Ureter (tissue), 1 donor: ENCODE data around the gene NKAIN2. TPM values are rescaled to one million over a fixed set of nuclear protein-coding genes. Genes with fewer than 3 reads are reported as not detected.
"Not testable (repeated sequence)": the region's sequence is repeated elsewhere in the genome, so short reads cannot be mapped to it uniquely, and the experiment has no call there.

ENCODE experiments used
- DNase-seq: peaks from one replicate; pipeline ENCODE4 v3.0.0-alpha.2; 2020; ENCODE audit warnings: low spot score
- total RNA-seq: library from RNA; stranded (reverse); gene quantifications from one replicate; pipeline ENCODE4 v1.2.4, GENCODE V29; 2023
- donor health status: DM: yes; HTN: yes; CAD: no.

Gene NKAIN2
- total RNA-seq, 1 donor from 2014 or later: 0.73 TPM

DNA sequence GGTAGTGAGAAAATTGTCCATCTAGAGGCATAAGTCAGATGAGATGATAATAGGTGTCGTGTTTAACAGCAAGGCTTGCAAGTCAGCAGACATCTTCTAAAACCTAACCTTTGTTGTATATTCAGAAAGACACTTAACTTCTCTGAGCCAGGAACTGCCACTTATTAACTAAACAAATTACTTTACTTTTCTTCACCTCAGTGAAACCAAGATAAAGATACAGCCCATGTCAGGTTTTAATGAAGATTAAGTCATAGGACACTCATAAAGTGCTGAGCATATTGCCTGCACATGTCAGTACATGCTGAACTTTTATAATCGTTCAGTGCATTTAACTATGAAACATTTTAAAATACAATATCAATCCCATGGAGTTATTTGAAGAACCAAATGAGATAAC is 286.8 kb downstream of the NKAIN2 start:
- no peak for DNase-seq

DNA sequence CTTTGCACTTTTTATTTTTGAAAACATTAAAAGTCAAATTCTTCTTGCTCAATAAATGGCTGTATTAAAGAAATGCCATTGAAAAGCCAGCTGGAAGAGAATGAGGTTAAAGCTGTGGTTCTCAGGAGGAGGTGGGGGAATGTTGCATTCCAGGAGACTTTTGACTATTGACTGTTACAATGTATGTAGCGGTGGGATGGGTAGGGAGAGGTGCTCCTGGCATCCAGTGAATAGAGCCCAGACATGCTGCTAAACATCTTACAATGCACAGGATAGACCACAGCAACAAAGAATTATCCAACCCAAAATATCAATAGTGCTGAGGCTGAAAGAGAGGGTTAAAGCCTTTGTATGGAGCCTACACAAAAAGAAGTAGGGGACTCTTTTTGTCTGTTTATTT is 295.9 kb downstream of the NKAIN2 start:
- DNase-seq: no peak

DNA sequence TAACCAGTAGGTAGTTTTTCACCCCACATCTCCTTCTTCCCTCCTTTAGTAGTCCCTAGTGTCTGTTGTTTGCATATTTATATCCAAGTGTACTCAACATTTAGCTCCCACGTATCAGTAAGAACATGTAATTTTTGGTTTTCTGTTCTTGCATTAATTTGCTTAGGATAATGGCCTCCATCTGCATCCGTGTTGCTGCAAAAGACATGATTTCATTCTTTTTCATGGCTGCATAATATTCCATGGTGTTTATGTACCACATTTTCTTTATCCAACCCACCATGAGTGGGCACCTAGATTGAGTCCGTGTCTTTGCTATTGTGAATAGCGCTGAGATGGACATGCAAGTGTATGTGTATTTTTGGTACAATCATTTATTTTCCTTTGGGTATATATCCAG is 306.8 kb downstream of the NKAIN2 start:
- no peak for DNase-seq

DNA sequence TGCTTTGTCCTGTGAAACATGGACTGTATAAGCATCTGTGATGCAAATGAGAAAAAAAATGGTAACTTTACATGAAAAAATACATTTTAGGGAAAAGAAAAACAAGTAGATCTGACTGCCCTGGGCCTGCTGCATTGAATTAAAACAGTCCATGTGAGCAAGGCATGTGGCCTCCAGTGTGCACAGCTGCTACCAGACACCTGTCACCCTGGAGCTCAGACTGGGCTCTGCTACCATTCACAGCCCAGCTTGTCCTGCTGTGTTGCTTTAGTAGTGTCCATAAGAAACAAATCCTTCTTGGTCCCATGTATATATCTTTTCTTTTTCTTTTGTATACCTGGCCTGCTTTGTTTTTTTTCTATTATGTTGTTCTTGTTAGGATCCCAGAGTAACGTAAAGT is 315.9 kb downstream of the NKAIN2 start:
- no peak for DNase-seq

DNA sequence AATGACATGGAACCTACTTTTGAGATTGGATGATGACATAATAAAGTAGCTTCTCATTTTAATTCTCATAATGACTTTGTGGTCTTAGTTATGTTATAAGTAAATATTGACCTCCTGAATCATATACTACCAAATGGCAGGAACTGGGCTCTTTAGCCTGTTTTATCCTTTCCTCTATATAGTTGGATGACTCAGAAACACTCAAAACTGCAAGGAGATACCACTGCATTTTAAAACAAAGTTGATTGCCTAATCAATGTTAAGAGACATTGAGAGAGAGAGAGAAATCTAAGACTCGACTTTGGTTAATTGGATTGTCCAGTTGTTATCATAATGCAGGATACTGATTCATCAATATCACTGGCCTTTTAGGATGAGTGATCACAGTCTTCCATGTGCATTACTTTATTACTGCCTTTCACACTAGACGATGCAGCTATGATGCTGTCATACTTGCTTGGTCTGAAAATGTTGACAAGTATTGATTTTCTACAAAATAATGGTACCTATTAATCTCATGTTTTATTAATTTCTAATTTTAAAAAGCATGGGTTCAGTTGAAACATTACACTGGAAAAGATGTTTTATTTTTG is 320.0 kb downstream of the NKAIN2 start:
- DNase-seq: no peak

DNA sequence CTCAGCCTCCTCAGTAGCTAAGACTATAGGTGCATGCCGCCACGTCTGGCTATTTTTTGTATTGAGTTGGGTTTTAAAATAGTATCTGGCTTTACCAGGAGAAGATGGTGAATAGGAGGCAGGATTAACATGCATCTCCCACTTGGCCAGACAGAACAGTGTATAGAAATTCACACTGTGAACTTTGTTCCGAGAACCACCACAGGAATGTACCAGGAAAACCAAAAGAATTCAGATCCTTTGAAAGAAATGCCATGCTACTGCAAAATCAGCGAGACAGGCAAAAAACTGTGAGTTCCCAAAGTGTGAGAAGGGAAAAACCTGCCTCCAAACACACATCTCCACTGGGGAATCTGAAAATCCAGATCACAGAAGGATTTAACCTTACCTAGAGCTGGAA is 327.6 kb downstream of the NKAIN2 start:
- no peak for DNase-seq

DNA sequence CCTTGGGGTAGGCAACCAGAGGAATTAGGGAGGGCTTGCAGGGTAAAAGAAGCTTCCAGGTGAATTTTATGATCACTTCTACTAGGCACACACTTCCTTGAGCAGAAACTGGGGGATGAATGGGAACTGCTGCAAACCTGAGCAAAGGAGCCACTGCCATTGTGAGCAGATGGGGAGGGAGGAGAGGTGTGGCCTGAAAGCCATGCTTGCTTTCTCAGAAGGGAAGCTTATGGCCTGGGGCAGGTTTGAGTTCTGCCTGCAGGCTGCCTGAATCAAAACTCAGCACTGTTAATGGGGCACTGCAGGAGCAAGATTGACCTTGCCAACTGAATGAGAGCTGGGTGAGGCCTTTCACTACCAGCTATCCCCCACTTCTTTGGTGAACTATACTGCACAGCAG is 328.1 kb downstream of the NKAIN2 start:
- DNase-seq: no peak

DNA sequence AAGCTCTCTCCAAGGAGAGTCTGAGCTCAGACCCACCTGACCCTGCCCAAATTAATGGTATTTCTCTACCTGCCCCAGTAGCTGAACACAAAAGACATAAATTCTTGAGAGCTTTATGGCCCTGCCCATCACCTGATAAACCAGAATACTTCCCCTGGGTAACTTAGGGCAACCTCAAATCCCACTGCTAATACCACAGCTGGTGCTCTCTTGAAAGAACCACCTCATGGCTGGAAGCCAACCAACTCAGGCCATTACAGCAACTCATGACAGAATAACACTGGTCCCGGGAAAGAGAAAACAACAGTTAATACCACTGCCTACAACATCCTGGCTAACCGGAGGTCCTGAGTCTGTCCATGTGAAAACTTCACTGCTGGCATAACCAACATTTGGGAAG is 328.6 kb downstream of the NKAIN2 start:
- DNase-seq: no peak

DNA sequence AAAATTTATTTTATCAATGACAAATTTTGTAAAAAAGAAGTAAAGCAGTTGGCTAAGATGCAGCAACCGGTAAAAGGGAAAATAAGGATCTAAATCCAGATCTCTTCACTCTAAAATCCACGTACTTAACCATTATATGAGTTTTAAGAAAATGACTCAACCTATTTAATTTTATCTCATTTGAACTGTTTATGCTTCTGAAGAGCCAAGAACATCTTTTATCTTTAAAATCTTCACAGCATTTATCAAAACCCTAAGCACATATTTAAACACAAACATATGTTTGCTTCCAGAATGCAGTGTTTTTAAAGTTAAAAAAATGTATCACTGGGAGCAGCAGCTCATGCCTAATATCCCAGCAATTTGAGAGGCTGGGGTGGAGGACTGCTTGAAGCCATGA is 339.2 kb downstream of the NKAIN2 start:
- no peak for DNase-seq

DNA sequence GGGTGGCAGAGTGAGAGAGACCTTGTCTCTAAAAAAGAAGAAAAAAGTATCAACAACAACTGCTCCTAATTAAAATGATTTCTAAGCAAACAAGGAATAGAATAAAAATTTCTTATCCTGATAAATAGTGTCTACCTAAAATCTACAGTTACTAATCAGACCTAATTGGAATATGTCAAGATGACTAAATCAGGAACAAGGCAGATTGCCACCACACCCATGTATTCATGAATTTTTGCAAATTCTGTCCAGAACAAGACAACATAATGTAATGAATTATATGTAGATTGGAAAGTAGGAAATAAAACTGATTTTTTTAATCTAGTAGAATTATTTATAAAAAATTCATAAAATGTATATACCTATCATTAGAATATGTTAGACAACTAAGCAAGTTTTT is 339.8 kb downstream of the NKAIN2 start:
- no peak for DNase-seq

DNA sequence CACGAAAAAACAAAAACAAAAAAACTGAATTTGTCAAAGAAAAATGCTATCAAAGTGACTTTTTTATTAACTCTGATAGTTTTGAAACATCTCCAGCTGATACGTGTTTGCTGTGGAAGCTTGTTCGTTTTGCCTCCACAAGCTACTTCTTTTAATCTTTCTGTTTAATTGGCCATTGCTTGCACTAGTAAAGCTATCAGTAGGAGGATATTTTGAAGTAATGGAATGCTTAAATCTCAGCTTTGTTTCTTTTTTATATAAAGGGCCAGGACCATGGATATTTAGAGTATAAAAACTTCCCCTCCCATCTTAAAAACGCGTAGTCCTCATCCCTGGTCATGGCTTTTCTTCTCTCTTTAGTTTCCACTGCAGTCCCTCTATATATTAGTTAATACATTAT is 344.0 kb downstream of the NKAIN2 start:
- DNase-seq: no peak

DNA sequence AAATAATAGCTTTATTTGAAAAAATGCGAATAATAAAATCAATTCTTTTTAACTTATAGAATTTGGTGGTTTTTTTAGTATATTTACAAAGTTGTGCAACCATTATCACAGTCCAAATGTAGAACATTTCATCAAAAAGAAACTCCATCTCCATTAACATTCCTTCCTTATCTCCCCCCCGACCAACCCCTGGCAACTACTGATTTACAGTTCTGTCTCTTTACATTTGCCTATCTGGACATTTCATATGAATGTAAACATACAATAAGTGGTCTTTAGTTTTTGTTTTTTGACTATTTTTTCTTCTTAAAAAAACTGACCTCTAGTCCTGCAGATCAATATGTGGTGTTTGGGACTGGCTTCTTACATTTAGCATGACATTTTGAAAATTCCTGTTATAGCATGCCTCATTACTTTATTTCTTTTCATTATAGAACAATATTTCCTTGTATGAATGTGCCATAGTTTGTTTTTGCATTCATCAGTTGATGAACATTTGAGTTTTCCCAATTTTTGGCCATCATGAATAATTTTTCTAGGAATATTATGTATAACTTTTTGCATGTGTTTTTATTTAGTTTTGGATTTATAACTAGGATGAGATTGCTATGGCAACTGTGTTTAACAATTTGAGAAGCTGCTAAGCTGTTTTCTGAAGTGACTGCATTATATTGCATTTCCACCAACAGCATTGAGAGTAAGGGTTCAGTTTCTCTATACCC is 344.7 kb downstream of the NKAIN2 start:
- no peak for DNase-seq

DNA sequence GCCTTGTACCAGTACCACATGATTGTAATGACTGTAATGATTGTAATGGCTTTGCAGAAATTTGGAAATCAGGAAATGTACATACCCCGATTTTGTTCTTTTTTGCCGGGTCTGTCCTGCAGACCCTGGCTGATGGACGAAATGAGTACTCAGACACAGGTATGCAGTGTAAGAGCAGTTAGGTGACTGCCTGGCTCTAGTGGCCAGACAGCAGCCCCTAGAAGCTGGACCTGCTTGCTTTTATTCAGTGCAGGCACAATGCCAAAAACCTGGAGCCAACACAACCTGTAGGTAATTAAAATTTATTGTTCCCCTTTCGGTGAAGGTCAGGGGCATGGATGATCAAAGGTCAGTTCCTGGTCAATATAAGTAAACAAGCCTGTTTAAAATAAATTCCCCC is 346.0 kb downstream of the NKAIN2 start:
- DNase-seq: no peak

DNA sequence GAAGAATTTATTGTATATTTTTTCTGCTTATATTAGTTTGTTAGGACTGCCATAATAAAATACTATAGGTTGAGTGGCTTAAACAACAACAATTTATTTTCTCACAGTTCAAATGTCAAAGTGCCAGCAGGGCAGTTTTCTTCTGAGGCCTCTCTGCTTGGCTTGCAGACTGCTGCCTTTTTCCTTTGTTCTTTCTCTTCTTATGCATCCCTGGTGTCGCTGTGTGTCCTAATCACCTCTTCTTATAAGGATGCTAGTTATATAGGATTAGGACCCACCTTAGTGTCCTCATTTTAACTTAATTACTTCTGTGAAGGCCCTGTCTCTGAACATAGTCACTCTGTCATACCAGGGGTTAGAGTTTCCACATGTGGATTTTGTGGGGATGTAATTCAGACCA is 354.4 kb downstream of the NKAIN2 start:
- no peak for DNase-seq

DNA sequence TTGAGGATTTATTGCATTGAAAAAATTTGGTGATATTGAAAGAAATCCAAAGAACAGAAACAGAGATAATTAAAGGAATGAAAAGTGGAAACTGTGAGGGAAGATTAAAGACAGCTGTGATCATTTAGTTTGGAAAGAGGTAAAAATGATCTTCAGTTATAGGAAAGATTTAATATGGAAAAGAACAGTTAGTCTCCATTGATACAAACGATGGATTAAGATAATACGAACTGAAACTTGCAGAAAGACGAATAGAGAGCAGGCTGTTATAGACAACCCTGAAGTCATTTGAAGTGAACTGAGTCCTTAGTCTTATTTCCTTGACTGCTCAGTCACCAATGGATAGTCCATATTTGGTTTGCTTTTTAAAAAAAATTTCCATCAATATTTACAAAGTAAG is 360.0 kb downstream of the NKAIN2 start:
- no peak for DNase-seq

DNA sequence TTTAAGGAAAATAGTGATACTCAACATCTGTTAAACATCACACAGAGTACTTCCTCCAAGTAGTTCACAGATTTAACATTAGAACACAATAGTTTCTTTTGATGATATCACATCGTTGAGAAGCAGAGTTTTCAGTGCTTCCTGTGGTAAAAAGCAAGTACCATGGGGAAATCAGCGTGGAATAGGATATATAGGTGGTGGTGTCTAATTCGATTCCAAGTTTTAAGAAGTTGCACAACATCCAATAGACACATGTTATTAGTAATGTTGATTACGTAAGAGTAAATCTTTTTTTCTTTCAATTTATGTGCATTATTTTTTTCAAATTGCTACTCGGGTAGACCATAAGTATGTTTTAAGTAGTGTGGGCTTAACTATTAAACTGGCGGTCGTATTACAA is 360.7 kb downstream of the NKAIN2 start:
- DNase-seq: no peak

DNA sequence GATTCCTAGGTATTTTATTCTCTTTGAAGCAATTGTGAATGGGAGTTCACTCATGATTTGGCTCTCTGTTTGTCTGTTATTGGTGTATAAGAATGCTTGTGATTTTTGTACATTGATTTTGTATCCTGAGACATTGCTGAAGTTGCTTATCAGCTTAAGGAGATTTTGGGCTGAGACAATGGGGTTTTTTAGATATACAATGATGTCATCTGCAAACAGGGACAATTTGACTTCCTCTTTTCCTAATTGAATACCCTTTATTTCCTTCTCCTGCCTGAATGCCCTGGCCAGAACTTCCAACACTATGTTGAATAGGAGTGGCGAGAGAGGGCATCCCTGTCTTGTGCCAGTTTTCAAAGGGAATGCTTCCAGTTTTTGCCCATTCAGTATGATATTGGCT is 363.6 kb downstream of the NKAIN2 start:
- DNase-seq: not testable (repeated sequence)

DNA sequence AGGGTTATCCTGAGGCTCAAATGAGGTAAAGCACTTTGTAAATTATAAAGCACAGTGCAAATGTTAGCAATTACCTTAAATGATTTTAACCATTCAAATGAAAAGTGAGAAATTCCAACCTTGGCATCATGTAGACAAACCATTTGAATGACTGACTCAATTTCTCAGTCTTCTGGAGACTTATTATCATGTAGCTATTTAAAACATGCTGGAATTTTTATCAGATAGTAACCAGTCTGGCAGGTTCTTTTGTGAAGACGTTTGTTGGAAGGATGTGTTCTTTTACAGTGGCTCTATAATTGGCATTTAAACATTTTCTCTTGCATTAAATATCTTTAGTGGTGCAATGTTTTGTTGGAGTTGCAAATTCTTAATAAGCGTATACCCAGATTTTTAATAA is 386.6 kb downstream of the NKAIN2 start:
- no peak for DNase-seq

DNA sequence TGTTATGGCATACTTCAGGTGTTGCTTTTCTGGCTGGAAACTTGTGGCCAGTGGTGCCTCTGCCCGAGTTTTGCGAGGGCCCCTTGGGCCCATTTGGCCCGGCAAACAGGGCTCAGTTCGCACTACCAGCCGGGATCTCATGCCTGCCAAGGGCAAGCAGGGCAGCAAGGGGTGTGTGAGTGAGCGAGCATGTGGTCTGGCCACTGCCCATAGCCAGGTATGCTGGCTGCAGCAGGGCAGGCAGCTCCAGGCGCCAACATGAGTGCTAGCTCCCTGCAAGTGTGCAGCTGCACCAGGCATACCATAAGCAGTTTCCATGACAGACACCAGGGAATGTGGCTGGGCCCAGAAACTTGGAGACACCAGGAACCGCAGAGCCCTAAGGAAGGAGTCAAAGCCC is 389.5 kb downstream of the NKAIN2 start:
- no peak for DNase-seq

DNA sequence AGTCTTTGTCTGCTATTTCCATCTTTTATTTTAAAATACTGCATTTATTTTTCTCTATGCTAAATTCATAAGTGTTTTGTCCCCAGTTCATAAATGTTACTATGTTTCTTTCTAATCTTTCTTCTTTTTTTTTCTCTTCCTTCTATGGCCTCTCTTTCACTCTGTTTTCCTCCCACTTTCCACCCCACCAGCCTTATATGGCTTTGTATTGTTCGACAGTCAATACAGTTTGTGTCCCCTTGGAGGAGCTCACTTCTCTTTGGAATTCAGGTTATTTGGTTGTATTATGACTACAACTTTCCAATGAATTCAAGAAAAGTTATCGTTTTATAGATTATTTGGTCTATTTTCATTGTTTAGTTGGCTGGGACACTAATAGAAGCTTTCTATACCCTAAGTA is 393.5 kb downstream of the NKAIN2 start:
- no peak for DNase-seq

DNA sequence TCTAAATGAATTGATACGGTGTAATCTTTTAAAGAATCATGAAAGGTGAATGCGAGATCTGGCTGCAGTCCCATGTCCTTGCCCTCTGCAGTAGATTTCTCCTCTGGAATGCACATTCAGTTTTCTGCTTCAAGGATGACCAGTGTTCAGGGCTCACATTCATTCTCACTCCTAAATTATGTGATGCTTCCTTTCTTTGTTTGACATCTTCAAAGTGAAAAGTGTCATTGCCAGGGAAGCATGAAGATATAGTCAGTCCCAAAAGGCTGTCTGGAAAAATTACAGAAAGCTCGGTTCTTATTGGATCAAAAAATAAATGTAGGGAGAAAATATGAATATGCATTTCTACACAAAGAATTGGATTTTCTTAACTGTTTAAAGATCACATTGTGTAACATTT is 395.6 kb downstream of the NKAIN2 start:
- DNase-seq: no peak

DNA sequence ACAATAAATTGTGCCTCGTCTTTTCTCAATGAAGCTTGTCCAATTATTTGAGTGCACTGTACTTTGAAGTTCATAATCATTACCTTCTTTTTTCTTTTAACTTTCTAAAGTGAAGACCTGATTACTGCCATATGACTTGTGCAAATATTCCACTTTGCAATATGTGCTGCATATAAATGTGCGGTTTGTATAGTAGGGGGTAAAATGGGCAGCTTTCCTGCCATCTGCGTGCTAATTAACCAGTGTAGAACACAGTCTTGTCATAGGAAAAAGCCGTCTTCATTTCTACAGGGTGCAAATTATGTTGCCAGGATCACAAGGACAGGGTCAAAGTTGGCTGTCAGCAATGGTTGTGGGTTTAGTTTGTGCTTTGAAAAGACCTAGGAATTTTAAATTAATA is 397.0 kb downstream of the NKAIN2 start:
- no peak for DNase-seq

DNA sequence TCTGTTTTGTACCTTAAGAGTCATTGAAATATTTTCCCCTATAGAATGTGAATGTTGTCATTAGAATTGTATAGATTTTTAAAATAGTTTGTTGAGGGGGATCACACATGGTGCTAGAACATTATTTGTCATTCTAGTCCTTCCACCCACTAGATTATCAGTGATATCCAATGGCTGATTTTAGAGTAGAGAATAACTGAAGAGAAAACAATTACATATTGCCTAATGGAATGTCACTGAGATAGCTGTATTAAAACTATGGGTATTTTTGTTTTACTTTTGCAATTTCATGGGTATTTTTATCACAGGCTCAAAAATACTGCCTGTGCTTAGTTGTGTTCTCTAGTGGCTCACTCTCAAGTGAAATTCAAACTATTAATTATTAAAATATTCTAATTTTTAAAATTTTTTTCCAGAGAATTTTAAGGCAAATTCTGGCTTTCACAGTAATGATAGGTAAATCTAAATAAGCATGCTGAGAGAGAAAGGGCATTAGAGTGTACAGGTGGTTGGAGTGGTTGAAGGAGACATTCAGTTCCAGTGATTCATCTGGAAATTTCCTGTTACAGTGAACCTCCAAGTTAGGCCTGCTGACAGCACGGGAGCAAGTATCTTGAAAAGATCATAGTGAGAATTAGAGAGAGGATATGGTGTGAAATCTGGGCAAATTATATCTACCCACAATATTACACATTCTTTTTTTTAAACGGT is 399.6 kb downstream of the NKAIN2 start:
- DNase-seq: no peak

DNA sequence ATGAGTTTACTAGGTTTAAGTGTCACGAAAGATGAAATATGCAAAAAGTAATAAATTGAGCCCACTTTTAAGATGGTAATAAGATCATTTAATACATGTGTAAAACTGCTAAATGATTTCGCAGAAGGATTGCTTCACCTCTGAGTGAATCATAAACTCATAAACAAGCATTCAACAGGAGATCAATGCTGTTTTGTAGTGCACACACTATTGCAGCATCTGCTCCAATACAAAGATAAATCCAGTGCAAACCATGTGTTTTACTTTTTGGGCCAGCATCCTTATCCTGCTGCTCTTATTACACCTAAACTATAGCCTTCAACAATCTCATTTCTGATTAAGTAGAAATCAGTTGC is 400.1 kb downstream of the NKAIN2 start:
- DNase-seq: no peak
